Measurements from ENCODE around the gene CACNA1C.
"Not testable (repeated sequence)": the region's sequence is repeated elsewhere in the genome, so short reads cannot be mapped to it uniquely, and the experiment has no call there.

The CACNA1C gene

GRCh38 chr12:2076196-2076570, 23.4 kb downstream of the CACNA1C start:
- ATAC-seq (no peak), DNase-seq (no peak)

GRCh38 chr12:2076728-2077127, 23.9 kb downstream of the CACNA1C start:
- DNase-seq (no peak), ATAC-seq (no peak)

GRCh38 chr12:2080604-2081003, 27.8 kb downstream of the CACNA1C start:
- ATAC-seq (no peak), DNase-seq (no peak)

- no peak for DNase-seq
- no peak for ATAC-seq
Measured at GRCh38 chr12:2082321-2082720, 29.5 kb downstream of the CACNA1C start.

GRCh38 chr12:2083008-2083407, 30.2 kb downstream of the CACNA1C start:
- DNase-seq (no peak), ATAC-seq (no peak)

- DNase-seq (no peak), ATAC-seq (no peak)
Measured at GRCh38 chr12:2083561-2083960, 30.8 kb downstream of the CACNA1C start.

- ATAC-seq: no peak
- no peak for DNase-seq
Measured at GRCh38 chr12:2084553-2085296, 31.9 kb downstream of the CACNA1C start.

- ATAC-seq (no peak), DNase-seq (no peak)
Measured at GRCh38 chr12:2092354-2092753, 39.6 kb downstream of the CACNA1C start.

- no peak for ATAC-seq
- DNase-seq: no peak
Measured at GRCh38 chr12:2092890-2093289, 40.1 kb downstream of the CACNA1C start.

GRCh38 chr12:2094597-2094996, 41.8 kb downstream of the CACNA1C start:
- ATAC-seq (no peak), DNase-seq (no peak)

- ATAC-seq: no peak
- DNase-seq: no peak
Measured at GRCh38 chr12:2095878-2096277, 43.1 kb downstream of the CACNA1C start.

GRCh38 chr12:2097617-2098016, 44.8 kb downstream of the CACNA1C start:
- no peak for DNase-seq
- no peak for ATAC-seq

- ATAC-seq (no peak), DNase-seq (no peak)
Measured at GRCh38 chr12:2098852-2099251, 46.1 kb downstream of the CACNA1C start.

- DNase-seq (no peak), ATAC-seq (no peak)
Measured at GRCh38 chr12:2099595-2099994, 46.8 kb downstream of the CACNA1C start.

- DNase-seq: no peak
- ATAC-seq: no peak
Measured at GRCh38 chr12:2101359-2101758, 48.6 kb downstream of the CACNA1C start.

- no peak for DNase-seq
- ATAC-seq: no peak
Measured at GRCh38 chr12:2101771-2102170, 49.0 kb downstream of the CACNA1C start.

GRCh38 chr12:2102736-2103135, 49.9 kb downstream of the CACNA1C start:
- ATAC-seq, DNase-seq: not testable (repeated sequence)

- DNase-seq, ATAC-seq: not testable (repeated sequence)
Measured at GRCh38 chr12:2105387-2105786, 52.6 kb downstream of the CACNA1C start.

- ATAC-seq (no peak), DNase-seq (no peak)
Measured at GRCh38 chr12:2108166-2108565, 55.4 kb downstream of the CACNA1C start.

- ATAC-seq (no peak), DNase-seq (no peak)
Measured at GRCh38 chr12:2108975-2109671, 56.3 kb downstream of the CACNA1C start.

GRCh38 chr12:2110127-2110526, 57.3 kb downstream of the CACNA1C start:
- no peak for ATAC-seq
- DNase-seq: no peak

- DNase-seq (no peak), ATAC-seq (no peak)
Measured at GRCh38 chr12:2110849-2111566, 58.2 kb downstream of the CACNA1C start.

- DNase-seq (no peak), ATAC-seq (no peak)
Measured at GRCh38 chr12:2111826-2112225, 59.0 kb downstream of the CACNA1C start.

Data from stimulated activated naive CD8-positive, alpha-beta T cell treated with anti-CD3 and anti-CD28 coated beads, Interleukin-15, Interleukin-2, amounts not matched to agents 100 U/mL and 50 U/mL, for 24 hours (primary cell).